GM12891 (cell line): ENCODE measurements around the gene SCAPER.

Experiments used
- POLR2A ChIP-seq: IDR thresholded peaks from 2 replicates; pipeline ENCODE4 v1.6.1; 2011; ENCODE audit warnings: low read depth, low read length, control low read depth
- POLR2AphosphoS5 ChIP-seq: IDR thresholded peaks from 2 replicates; pipeline ENCODE4 v1.6.1; 2011; ENCODE audit warnings: low read depth, low read length, control low read depth
- TAF1 ChIP-seq: IDR thresholded peaks from 2 replicates; pipeline ENCODE4 v1.6.1; 2011; ENCODE audit warnings: low read depth, low read length, control low read depth

GRCh38 chr15:76432604-76433003 lies 472.5 kb downstream of the SCAPER start:
- TF ChIP-seq POLR2AphosphoS5 (no peak), TAF1 (no peak), POLR2A (no peak)
